Panc1 (cell line): ENCODE measurements around the gene PHLDB2. TPM values are rescaled to one million over a fixed set of nuclear protein-coding genes. Genes with fewer than 3 reads are reported as not detected.

Source experiments
- ATAC-seq: fragments of 200-7000 bp; cut with Tn5 transposase; 2 replicates; pipeline ENCODE4 v1.9.1; 2020; ENCODE audit warnings: mild to moderate bottlenecking, moderate library complexity
- BruUV-seq: library from RNA; stranded (reverse); fragments of 400-500 nt; replicated peaks from 2 replicates; lab custom pipeline; 2021; lab: Mats Ljungman, UMichigan
- CTCF ChIA-PET: fragments of 300-600 bp; sonication (Branson Sonifier 250); formaldehyde crosslinking; loops from one replicate; lab custom pipeline; 2022; ENCODE audit warnings: antibody characterized with exemption; lab: Charles Lee
- POLR2A ChIA-PET: fragments of 300-600 bp; sonication (Branson Sonifier 250); formaldehyde crosslinking; loops from one replicate; lab custom pipeline; 2022; ENCODE audit warnings: antibody characterized with exemption; lab: Charles Lee
- DNase-seq: peaks from one replicate; pipeline ENCODE4 v3.0.0-alpha.2; 2010; ENCODE audit warnings: low read depth, low spot score
- H3K27ac ChIP-seq: 2 replicates; pipeline ENCODE4 v1.5.1; 2011; ENCODE audit warnings: mild to moderate bottlenecking, low read length, inconsistent platforms
- H3K27me3 ChIP-seq: fragments of 200-500 bp; sonication (Bioruptor generic); 2 replicates; pipeline ENCODE4 v1.6.0; 2014; ENCODE audit warnings: low read length, inconsistent platforms; ENCODE audit not compliant: control insufficient read depth, insufficient read depth
- H3K36me3 ChIP-seq: fragments of 200-500 bp; sonication (Bioruptor generic); 2 replicates; pipeline ENCODE4 v1.5.1; 2014; ENCODE audit warnings: inconsistent platforms, mild to moderate bottlenecking, low read length, moderate library complexity; ENCODE audit not compliant: control insufficient read depth, insufficient read depth
- H3K4me1 ChIP-seq: 2 replicates; pipeline ENCODE4 v1.5.1; 2011; ENCODE audit warnings: inconsistent platforms, mild to moderate bottlenecking, low read length, moderate library complexity; ENCODE audit not compliant: control insufficient read depth, insufficient read depth
- H3K4me3 ChIP-seq, 2 experiments: 2 replicates each; pipeline ENCODE4 v1.5.1; 2011 to 2012; ENCODE audit warnings: low read depth in 2 of 2, low read length in 2 of 2, mild to moderate bottlenecking in 2 of 2, inconsistent platforms in 1 of 2, moderate library complexity in 1 of 2
- H3K9me3 ChIP-seq: fragments of 200-500 bp; sonication (Bioruptor generic); 2 replicates; pipeline ENCODE4 v1.5.1; 2014; ENCODE audit warnings: low read depth, mild to moderate bottlenecking, inconsistent platforms, low read length, moderate library complexity; ENCODE audit not compliant: control insufficient read depth, insufficient read depth
- CTCF ChIP-seq: fragments of 450-650 bp; IDR thresholded peaks from 2 replicates; pipeline ENCODE4 v1.5.1; 2017; ENCODE audit warnings: mild to moderate bottlenecking
- POLR2AphosphoS5 ChIP-seq: IDR thresholded peaks from 2 replicates; pipeline ENCODE4 v1.6.1; 2012; ENCODE audit warnings: mild to moderate bottlenecking, low read depth, low read length, moderate library complexity
- REST ChIP-seq, 2 experiments: IDR thresholded peaks; 2 replicates each; pipeline ENCODE4 v1.6.1; 2011 to 2012; ENCODE audit warnings: low read depth in 2 of 2, control low read depth in 1 of 2, low read length in 1 of 2, mild to moderate bottlenecking in 1 of 2, moderate library complexity in 1 of 2; ENCODE audit not compliant: insufficient read depth in 1 of 2
- SIN3A ChIP-seq: IDR thresholded peaks from 2 replicates; pipeline ENCODE4 v1.6.1; 2012; ENCODE audit warnings: low read depth, mild to moderate bottlenecking, low read length, moderate library complexity, borderline replicate concordance; ENCODE audit not compliant: insufficient read depth
- TCF7L2 ChIP-seq: IDR thresholded peaks from 2 replicates; pipeline ENCODE4 v1.6.1; 2011; ENCODE audit warnings: mild to moderate bottlenecking, low read depth, low read length, inconsistent platforms
- in situ Hi-C: cut with HindIII; loops from 2 replicates; pipeline ENCODE4 v1.10.0; 2016; ENCODE audit warnings: low sequenced_read_pairs, low pct_unique_long_range_greater_than_20kb
- intact Hi-C: fragments of 100-400 bp; cut with micrococcal nuclease; formaldehyde crosslinking; loops from one replicate; pipeline ENCODE4 v1.10.0; 2022; ENCODE audit not compliant: unreplicated experiment
- total RNA-seq: library from RNA; stranded (reverse); gene quantifications from one replicate; pipeline ENCODE4 v1.2.1, GENCODE V29; 2021; ENCODE audit not compliant: unreplicated experiment

The PHLDB2 gene
- total RNA-seq, 1 experiment from 2014 or later, result 11.3 TPM

- H3K27me3 ChIP-seq, result no peaks in the 10 kb centered on the region
- H3K36me3 ChIP-seq, result no peaks in the 10 kb centered on the region
- CTCF ChIA-PET, result no interaction called here
- BruUV-seq, result no TSS peak
- no peak for ATAC-seq
- no peak for DNase-seq
- intact Hi-C loops, result no loop called here
- POLR2A ChIA-PET, result no interaction called here
- in situ Hi-C loops, result no loop called here
- H3K4me1 ChIP-seq, result no peaks in the 10 kb centered on the region
- no peak overlapping the region for H3K4me3 ChIP-seq
- TF ChIP-seq TCF7L2, result no peak
- TF ChIP-seq CTCF, result no peak
- no peak for TF ChIP-seq POLR2AphosphoS5
- TF ChIP-seq SIN3A, result no peak
- no peak for TF ChIP-seq REST (IDR thresholded peaks at IDR 0.05; ENCODE audit: insufficient read depth in 1 of 2, low read depth in 2 of 2, low read length in 1 of 2)
- H3K27ac ChIP-seq, result no peak overlapping the region
- H3K9me3 ChIP-seq, result no peaks in the 10 kb centered on the region
Observed at GRCh38 chr3:111824351-111824750, 34.7 kb upstream of the PHLDB2 start.

GRCh38 chr3:111827871-111828270 is 31.2 kb upstream of the PHLDB2 start:
- CTCF ChIA-PET, result no interaction called here
- Histone ChIP-seq H3K36me3 (no peaks in the 10 kb centered on the region), H3K27ac (no peak overlapping the region), H3K9me3 (no peaks in the 10 kb centered on the region), H3K4me1 (no peaks in the 10 kb centered on the region), H3K27me3 (no peaks in the 10 kb centered on the region), H3K4me3 (no peak overlapping the region)
- DNase-seq (no peak), ATAC-seq (no peak; the same call in 1 of the 2 replicates)
- in situ Hi-C loops (no loop called here), intact Hi-C loops (no loop called here)
- no TSS peak for BruUV-seq
- POLR2A ChIA-PET, result no interaction called here
- no peak for TF ChIP-seq CTCF
- TF ChIP-seq POLR2AphosphoS5, result no peak
- no peak for TF ChIP-seq TCF7L2
- no peak for TF ChIP-seq REST (IDR thresholded peaks at IDR 0.05; ENCODE audit: insufficient read depth in 1 of 2, low read depth in 2 of 2, low read length in 1 of 2)
- no peak for TF ChIP-seq SIN3A
